HL-60 (cell line): ENCODE data around the gene CLEC2B.

Experiments
- DNase-seq, 2 experiments: peaks; one replicate each; pipeline ENCODE4 v3.0.0-alpha.2; 2010 to 2020; ENCODE audit warnings: low read depth in 1 of 2, low spot score in 1 of 2
- H3K27ac ChIP-seq: fragments of 250-450 bp; sonication (Bioruptor Pico); replicated peaks from 2 replicates; pipeline ENCODE4 v1.5.1; 2020; ENCODE audit warnings: mild to moderate bottlenecking, moderate library complexity
- H3K27me3 ChIP-seq: fragments of 250-450 bp; sonication (Bioruptor Pico); 2 replicates; pipeline ENCODE4 v1.5.1; 2021; ENCODE audit warnings: mild to moderate bottlenecking, moderate library complexity; ENCODE audit not compliant: insufficient read depth, poor library complexity, severe bottlenecking
- H3K4me3 ChIP-seq: replicated peaks from 2 replicates; pipeline ENCODE4 v1.5.1; 2011; ENCODE audit warnings: mild to moderate bottlenecking, control low read depth, low read length; ENCODE audit not compliant: insufficient read depth
- GABPA ChIP-seq: IDR thresholded peaks from 2 replicates; pipeline ENCODE4 v1.6.1; 2012; ENCODE audit warnings: low read depth
- POLR2AphosphoS5 ChIP-seq: IDR thresholded peaks from 2 replicates; pipeline ENCODE4 v1.6.1; 2012; ENCODE audit warnings: low read depth
- SPI1 ChIP-seq: IDR thresholded peaks from 2 replicates; pipeline ENCODE4 v1.6.1; 2012; ENCODE audit warnings: low read depth, mild to moderate bottlenecking, borderline replicate concordance
- TF ChIP-seq, protein P1 (sequence below): IDR thresholded peaks from 2 replicates; pipeline ENCODE4 v1.6.1; 2012; ENCODE audit warnings: low read depth; ENCODE audit not compliant: insufficient replicate concordance
- TF ChIP-seq, protein P2 (sequence below): IDR thresholded peaks from one replicate; pipeline ENCODE4 v1.5.1; 2011; ENCODE audit warnings: low read length, control low read depth, inconsistent platforms; ENCODE audit not compliant: insufficient read depth

The CLEC2B gene

DNA sequence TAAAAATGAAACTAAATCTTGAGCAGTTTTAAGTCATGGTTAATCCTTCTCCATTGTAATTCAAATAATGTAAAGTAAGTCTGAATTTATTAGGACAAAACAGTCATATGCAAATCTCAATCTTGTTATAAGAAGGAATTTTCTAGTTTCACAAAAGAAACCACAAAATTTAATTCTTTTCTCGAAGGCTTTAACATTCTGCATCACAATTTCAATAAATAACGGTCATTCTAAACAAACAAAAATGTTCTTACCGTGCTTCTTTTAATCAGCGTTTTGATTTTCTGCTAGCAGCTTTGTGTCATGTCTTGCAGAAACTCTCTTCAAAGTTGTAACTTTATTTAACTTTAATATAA lies 225 bp downstream of the CLEC2B start:
- H3K4me3 ChIP-seq: peak overlapping the region; percentile 41
- peak overlapping the region; percentile 64 for H3K27ac ChIP-seq
- H3K27me3 ChIP-seq: no peaks in the 10 kb centered on the region
- TF ChIP-seq SPI1 (no peak), GABPA (no peak), POLR2AphosphoS5 (no peak)
- TF ChIP-seq, protein P1, sequence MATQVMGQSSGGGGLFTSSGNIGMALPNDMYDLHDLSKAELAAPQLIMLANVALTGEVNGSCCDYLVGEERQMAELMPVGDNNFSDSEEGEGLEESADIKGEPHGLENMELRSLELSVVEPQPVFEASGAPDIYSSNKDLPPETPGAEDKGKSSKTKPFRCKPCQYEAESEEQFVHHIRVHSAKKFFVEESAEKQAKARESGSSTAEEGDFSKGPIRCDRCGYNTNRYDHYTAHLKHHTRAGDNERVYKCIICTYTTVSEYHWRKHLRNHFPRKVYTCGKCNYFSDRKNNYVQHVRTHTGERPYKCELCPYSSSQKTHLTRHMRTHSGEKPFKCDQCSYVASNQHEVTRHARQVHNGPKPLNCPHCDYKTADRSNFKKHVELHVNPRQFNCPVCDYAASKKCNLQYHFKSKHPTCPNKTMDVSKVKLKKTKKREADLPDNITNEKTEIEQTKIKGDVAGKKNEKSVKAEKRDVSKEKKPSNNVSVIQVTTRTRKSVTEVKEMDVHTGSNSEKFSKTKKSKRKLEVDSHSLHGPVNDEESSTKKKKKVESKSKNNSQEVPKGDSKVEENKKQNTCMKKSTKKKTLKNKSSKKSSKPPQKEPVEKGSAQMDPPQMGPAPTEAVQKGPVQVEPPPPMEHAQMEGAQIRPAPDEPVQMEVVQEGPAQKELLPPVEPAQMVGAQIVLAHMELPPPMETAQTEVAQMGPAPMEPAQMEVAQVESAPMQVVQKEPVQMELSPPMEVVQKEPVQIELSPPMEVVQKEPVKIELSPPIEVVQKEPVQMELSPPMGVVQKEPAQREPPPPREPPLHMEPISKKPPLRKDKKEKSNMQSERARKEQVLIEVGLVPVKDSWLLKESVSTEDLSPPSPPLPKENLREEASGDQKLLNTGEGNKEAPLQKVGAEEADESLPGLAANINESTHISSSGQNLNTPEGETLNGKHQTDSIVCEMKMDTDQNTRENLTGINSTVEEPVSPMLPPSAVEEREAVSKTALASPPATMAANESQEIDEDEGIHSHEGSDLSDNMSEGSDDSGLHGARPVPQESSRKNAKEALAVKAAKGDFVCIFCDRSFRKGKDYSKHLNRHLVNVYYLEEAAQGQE: no peak
- TF ChIP-seq, protein P2, sequence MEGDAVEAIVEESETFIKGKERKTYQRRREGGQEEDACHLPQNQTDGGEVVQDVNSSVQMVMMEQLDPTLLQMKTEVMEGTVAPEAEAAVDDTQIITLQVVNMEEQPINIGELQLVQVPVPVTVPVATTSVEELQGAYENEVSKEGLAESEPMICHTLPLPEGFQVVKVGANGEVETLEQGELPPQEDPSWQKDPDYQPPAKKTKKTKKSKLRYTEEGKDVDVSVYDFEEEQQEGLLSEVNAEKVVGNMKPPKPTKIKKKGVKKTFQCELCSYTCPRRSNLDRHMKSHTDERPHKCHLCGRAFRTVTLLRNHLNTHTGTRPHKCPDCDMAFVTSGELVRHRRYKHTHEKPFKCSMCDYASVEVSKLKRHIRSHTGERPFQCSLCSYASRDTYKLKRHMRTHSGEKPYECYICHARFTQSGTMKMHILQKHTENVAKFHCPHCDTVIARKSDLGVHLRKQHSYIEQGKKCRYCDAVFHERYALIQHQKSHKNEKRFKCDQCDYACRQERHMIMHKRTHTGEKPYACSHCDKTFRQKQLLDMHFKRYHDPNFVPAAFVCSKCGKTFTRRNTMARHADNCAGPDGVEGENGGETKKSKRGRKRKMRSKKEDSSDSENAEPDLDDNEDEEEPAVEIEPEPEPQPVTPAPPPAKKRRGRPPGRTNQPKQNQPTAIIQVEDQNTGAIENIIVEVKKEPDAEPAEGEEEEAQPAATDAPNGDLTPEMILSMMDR: no peak
- no peak for DNase-seq

DNA sequence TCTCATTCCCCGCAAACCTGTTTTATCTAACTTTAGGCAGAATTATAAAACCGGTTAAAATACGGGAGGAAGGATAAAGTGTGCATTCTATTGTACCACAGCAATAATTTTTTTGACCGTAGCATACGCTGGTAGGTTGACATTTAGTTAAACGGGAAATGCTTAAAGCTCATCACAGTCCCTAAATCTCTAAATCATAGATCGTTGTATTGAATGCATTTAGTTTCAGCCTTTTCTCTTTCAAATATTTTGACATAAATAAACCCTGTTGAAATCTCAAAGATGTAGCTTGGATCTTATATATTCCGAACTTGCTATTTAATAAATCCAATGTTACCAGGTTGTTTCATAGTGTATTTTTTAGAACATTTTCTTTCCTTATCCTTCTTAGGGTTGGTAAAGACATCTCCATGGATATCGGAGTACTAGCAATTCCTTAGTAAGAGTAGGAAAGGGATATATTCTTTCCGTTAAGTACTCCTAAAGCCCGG lies 798 bp downstream of the CLEC2B start:
- no peaks in the 10 kb centered on the region for H3K27me3 ChIP-seq
- TF ChIP-seq POLR2AphosphoS5 (no peak), GABPA (no peak), SPI1 (no peak)
- TF ChIP-seq, protein P1: no peak
- TF ChIP-seq, protein P2: no peak
- no peak overlapping the region for H3K4me3 ChIP-seq
- no peak overlapping the region for H3K27ac ChIP-seq
- DNase-seq: no peak

DNA sequence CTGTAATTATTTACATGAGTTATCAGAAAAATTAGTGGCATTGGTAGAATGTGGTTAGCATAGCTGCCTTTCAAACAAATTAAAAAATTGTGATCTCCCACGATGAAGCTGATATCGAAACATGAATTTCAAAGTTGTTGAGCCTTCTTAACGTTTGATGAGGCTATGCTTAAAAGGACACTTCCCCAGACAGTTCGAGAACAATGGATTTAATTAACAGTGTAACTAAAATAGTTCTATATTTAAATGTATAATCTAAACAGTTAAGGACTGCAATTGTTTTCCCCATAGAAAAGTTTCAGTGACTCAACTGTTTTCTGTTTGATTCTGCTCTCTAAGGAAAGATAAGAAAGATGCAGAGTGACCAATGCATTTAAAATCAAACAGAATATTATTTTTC lies 1.6 kb downstream of the CLEC2B start:
- TF ChIP-seq, protein P1: no peak
- TF ChIP-seq, protein P2: no peak
- TF ChIP-seq SPI1 (no peak), POLR2AphosphoS5 (no peak), GABPA (no peak)
- H3K27ac ChIP-seq: no peak overlapping the region
- no peak overlapping the region for H3K4me3 ChIP-seq
- DNase-seq: no peak
- no peaks in the 10 kb centered on the region for H3K27me3 ChIP-seq
